ENCODE measurements around the gene KIF19.

KIF19 gene

DNA sequence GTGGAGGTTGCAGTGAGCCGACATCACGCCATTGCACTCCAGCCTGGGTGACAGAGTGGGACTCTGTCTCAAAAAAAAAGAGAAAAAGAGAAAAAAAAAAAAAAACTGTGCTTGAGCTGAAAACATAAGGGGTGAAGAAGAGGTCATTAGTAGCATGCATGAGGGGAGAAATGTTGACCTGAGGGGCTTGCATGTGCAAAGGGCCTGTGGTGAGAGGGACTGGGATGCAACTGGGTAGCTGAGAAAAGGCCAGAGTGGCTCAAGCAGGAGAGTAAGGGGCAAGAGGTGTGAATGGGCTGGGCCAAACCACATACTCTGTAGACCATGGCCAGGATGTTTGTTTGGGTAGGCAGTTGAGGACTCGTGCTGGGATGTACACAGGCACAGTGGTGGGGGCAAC lies 3.4 kb downstream of the KIF19 start:
- Mint-ChIP-seq H3K9me3 (no peaks in the 10 kb centered on the region), H3K36me3 (ENCODE audit: low read depth) (no peaks in the 10 kb centered on the region), H3K4me3 (no peak overlapping the region), H3K27ac (no peak overlapping the region), H3K4me1 (peaks cover 23% of the 10 kb centered on the region), H3K27me3 (ENCODE audit: low read depth) (peaks cover 60% of the 10 kb centered on the region)
- TF ChIP-seq, protein P1, sequence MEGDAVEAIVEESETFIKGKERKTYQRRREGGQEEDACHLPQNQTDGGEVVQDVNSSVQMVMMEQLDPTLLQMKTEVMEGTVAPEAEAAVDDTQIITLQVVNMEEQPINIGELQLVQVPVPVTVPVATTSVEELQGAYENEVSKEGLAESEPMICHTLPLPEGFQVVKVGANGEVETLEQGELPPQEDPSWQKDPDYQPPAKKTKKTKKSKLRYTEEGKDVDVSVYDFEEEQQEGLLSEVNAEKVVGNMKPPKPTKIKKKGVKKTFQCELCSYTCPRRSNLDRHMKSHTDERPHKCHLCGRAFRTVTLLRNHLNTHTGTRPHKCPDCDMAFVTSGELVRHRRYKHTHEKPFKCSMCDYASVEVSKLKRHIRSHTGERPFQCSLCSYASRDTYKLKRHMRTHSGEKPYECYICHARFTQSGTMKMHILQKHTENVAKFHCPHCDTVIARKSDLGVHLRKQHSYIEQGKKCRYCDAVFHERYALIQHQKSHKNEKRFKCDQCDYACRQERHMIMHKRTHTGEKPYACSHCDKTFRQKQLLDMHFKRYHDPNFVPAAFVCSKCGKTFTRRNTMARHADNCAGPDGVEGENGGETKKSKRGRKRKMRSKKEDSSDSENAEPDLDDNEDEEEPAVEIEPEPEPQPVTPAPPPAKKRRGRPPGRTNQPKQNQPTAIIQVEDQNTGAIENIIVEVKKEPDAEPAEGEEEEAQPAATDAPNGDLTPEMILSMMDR (IDR thresholded peaks at IDR 0.05; ENCODE audit: unreplicated experiment in 3 of 3): no peak

DNA sequence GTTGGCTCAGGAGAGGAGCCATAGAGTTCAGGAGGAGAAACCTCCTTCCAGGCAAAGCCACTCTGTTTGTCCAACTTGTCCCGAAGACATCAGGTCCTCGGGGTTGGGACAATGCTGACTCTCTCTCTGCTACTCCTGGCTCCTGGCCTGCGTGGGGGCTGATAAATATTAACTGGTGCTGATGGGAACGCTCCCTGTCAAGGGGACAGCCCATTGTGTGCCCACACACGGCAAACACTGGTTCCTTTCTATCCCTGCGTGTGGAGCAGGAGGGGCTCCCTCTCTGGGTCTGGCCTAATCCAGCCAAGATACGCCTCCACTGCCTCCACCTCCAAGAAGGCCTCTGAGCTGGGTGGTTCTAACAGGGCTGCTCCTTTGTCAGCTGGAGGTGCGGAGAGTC lies 4.4 kb downstream of the KIF19 start:
- Mint-ChIP-seq H3K36me3 (ENCODE audit: low read depth) (no peaks in the 10 kb centered on the region), H3K27ac (no peak overlapping the region), H3K4me1 (peaks cover 18% of the 10 kb centered on the region), H3K4me3 (no peak overlapping the region), H3K9me3 (no peaks in the 10 kb centered on the region), H3K27me3 (ENCODE audit: low read depth) (peaks cover 55% of the 10 kb centered on the region)
- TF ChIP-seq, protein P1 (IDR thresholded peaks at IDR 0.05; ENCODE audit: unreplicated experiment in 3 of 3): no peak

DNA sequence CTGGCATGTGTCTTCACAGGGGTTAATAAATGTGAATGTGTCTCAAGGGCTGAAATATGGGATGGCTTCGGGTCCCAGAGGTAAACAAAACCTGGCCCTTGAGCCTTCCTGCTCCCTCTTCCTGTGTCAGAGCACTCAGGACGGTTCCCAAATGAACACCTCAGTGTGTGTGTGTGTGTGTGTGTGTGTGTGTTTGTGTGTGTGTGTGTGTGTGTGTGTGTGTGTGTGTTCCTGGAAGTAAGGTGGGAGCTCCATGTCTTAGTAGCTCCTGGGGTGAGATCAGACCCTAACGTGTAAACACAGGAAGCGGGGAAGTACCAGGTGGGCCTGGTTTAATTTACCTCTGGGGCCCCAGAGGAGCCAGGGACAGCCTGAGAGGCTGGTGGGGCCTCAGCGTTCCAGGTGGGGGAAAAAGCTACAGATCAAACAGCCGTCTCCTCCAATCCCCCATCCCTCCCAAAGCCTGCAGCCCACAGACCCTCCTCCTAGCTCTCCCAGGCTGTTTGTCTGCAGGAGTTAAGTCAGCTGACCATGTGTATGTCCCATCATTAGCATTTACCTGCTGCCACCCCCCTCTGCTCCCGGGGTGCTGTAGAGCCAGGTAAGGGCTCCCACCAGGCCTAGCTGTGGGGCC lies 6.1 kb downstream of the KIF19 start:
- Mint-ChIP-seq H3K27ac (no peak overlapping the region), H3K36me3 (ENCODE audit: low read depth) (no peaks in the 10 kb centered on the region), H3K9me3 (no peaks in the 10 kb centered on the region), H3K27me3 (ENCODE audit: low read depth) (peaks cover 53% of the 10 kb centered on the region), H3K4me1 (peaks cover 18% of the 10 kb centered on the region), H3K4me3 (no peak overlapping the region)
- TF ChIP-seq, protein P1 (IDR thresholded peaks at IDR 0.05; ENCODE audit: unreplicated experiment in 3 of 3): no peak

DNA sequence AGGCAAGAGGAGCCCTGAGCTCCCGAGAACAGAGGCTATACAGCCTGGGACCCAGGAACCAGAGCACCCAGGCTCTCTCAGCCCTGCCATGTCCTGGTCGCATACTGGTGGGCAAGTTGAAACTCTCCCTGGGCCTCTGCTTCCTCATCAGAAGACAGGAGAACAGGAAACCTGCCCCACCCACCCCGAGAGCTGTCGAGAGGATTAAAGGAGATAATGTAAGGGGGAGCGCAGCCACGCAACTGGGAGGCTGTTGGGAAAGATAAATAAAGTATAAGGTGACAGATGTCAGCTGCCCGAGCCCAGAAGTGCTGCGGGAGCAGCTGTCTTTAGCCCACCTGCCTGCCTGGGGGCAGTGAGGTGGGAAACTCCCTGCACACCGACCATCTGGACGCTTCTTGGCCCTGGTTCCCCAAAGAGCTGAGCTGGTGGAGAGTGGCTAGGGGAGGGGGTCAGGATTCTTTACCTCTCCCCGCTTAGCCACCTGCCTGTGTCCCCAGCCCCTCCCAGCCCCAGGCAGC lies 6.8 kb downstream of the KIF19 start:
- Mint-ChIP-seq H3K9me3 (no peaks in the 10 kb centered on the region), H3K27me3 (ENCODE audit: low read depth) (peaks cover 52% of the 10 kb centered on the region), H3K36me3 (ENCODE audit: low read depth) (no peaks in the 10 kb centered on the region), H3K4me1 (peaks cover 18% of the 10 kb centered on the region), H3K27ac (no peak overlapping the region), H3K4me3 (no peak overlapping the region)
- TF ChIP-seq, protein P1 (IDR thresholded peaks at IDR 0.05; ENCODE audit: unreplicated experiment in 3 of 3): no peak

DNA sequence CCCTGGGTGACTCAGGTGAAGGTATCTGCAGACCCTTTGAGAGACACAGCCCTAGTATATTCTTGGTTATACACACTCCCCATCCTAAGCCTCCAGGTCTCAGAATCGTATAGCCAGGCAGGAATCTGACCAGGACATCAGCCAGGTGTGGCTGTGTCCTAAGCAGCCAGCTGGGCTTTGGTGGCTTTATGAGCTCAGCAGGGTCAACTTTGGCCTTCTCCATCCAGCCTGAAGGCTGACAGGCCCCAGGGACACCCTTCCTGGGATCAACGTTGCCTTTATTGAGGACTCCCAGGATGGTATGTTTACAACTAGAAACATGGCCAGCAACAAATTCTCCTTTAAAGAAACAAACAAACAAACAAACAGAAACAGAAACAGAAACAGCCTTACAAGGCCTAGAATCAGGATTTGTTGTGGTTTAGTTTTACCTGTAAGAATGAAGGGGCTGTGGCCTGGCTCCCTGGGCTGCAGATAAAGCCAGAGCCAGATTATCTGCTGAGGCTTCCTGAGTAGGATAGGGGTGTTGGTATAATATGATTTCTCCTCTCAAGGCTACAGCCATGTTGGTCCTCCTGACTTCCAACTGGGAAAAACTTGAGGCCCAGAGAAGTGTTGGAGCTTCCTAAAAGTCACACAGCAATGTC lies 8.5 kb downstream of the KIF19 start:
- peaks cover 41% of the 10 kb centered on the region for H3K27me3 Mint-ChIP-seq (ENCODE audit: low read depth)
- H3K4me1 Mint-ChIP-seq: peaks cover 18% of the 10 kb centered on the region
- H3K9me3 Mint-ChIP-seq: no peaks in the 10 kb centered on the region
- no peak overlapping the region for H3K4me3 Mint-ChIP-seq
- TF ChIP-seq, protein P1 (IDR thresholded peaks at IDR 0.05; ENCODE audit: unreplicated experiment in 3 of 3): no peak
- H3K36me3 Mint-ChIP-seq (ENCODE audit: low read depth): no peaks in the 10 kb centered on the region
- H3K27ac Mint-ChIP-seq: no peak overlapping the region

Data from nephron (organoid).